ENCODE data around the gene FALEC.

Gene FALEC

DNA sequence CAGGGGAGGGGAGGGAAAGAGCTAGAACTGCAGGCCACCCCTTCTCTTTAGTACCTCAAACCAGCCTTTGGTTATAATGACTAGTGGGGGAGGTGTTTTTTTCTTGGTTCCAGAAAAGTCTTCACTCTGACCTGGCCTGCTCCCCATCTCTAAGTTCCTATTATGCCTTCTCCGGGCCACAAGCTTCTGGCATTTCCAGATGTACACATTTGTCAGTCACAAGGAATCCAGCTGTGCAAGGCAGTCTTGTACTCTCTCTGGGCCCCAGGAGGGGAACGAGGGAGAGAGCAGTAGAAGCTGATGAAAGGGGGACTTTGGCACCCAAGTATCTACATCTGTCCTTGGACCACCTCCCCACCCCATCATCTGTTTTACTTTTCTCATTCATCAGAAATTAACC is 2.7 kb upstream of the FALEC start:
- no peak for DNase-seq

DNA sequence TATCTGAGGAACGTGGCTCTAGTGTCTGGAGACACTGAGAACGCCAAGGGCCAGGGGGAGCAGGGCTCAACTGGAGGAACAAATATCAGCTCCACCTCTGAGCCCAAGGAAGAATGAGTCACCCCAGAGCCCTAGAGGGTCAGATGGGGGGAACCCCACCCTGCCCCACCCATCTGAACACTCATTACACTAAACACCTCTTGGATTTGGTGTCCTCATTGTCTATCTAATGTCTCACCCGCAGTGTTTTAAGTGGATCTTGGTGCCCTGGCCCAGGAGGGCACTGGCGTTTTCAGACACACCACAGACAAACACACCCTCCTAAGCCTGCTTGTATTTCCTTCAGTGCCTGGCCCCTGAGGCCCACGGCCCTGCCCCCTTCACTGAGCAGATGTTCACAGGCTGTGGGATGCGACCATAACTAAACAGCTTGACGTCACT is 2.2 kb upstream of the FALEC start:
- DNase-seq = peak; percentile 71

DNA sequence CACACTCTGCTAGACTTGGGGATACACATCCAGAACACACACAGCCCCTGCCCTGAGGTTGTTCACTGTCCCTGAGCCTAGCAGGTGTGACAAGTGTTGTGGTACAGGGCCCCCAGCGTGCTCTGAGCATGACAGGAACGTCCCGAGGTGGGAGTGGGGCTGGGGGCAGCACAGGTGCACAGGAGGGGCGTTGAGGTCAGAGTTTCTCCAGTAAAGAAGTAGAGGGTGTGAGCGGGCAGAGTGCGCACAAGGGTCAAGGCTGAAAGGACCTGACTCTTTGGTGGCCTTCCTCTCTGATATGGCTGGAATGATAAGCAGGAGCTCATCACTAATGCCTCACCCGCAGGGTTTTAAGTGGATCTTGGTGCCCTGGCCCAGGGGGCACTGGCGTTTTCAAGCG is 1.3 kb upstream of the FALEC start:
- no peak for DNase-seq

DNA sequence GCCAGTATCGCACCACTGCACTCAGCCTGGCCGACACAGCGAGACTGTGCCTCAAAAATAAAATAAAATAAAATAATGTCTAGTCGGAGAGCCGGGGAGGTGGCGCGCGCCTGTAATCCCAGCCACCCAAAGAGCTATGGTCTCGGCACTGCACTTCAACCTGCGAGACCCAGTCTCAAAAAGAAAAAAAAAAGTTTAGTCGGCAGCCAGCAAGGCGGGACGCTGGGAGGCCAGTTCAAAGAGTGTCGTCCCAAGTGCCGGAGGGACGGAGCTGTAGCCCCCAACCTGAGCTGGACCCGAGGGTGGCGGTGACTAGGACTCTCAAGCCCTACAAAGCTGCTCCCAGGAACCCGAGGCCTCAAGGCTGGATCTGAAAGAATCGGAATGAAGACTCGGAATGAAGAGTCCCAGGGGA is 632 bp upstream of the FALEC start:
- DNase-seq = no peak

DNA sequence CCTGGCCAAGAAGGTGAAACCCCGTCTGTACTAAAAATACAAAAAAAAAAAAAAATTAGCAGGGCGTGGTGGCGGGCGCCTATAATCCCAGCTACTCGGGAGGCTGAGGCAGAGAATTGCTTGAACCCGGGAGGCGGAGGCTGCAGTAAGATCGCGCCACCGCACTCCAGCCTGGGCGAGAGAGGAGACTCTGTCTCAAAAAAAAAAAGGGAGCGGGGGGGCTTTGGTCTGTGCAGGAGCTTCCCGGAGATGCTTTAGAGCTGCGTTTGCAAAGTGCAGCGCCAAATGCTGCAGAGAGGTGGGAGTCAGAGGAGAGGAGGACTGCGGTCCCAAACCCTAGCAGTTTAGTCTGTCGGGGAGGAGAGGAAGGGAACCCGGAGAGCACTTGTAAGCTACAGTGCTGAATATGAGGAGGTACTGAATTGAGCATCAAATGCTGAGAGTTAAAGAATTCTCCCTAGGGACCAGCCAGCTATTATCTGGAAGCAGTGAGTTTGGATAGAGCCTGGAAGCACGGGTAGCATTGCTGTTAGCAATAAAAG is 569 bp downstream of the FALEC start:
- peak; percentile 19 for DNase-seq

DNA sequence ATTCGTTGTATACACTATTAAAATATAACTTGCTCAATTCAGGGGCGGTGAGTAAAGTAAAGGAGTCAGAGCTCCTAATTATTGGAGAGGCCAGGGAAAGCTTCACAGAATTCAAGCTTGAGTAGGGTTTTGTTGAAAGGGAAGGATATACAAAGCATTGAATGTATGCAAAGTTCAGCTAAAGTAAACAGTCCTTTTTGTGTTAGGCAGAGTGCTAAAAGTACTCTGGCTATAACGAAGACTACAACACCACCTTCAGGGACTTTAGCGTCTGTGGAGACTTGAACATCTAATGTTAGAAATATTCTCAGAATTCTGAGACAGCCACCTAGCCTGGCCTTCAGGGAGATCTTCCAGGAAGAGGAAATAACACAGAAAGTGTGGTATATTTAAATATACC is 1.1 kb downstream of the FALEC start:
- no peak for DNase-seq

DNA sequence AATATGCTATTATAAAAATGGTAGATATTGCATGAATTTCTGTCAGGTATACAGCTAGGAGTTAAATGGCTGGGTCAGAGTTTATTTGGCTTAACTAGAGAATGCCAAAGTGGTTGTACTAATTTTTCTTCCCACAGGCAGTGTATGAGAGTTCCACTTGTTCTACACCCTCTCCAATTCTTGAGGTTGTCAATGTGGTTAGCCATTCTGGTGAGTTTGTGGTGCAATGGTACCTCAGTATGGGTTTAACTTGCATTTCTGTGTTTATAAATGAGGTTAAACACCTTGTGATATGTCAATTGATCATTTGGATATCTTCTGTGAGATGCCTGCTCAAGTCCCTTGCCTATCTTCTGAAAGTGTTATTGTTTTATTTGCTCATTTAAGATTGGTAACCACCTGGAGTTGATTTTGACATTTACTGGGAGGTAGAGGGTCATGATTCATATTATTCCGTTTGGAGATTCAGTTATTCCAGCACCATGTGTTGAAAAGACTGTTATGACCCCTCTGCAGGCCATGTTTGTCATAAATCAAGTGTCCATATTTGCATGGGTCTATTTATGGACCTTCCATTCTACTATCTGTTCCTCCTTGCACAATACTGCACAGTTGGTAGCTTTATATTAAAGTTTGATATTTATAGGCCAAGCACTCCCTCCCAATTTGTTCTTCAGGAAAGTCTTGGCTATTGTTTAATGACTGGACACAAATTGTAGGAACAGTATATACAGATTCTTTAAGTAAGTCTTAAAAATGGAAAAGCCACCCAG is 5.8 kb downstream of the FALEC start:
- no peak for DNase-seq

DNA sequence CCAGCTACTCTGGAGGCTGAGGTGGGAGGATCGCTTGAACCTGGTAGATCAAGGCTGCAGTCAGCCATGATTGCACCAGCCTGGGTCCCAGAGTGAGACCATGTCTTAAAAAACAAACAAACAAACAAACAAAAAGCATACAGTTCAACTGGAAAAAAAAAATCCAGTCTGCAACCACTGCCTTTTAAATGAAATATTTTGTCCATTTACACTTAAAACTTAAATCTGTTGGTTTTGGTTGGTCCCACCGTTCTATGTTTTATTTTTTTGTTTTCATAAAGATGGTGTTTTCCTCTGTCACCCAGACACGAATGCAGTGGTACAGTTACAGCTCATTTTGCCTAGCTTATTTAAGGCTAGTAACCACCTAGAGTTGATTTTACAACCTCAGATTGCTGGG is 9.8 kb downstream of the FALEC start:
- DNase-seq = no peak

DNA sequence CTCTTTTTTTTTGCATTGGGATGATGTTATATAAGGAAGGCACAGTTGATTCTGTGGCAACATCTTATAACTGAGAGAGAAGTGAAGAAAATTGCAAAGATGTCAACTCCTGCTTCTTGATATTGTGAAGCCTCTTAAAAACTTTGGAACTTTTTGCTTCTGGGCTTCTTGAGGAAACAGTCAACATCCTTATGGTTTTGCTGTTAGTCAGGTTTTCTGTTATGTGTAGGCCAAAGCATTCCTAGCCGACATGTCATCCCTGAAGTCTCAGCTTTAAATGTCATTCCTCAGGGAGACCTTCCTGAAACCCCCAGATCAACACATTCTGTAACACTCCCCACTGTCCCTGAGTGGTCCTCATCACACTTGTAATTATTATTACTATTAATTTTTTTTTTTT is 12.6 kb downstream of the FALEC start:
- no peak for DNase-seq

DNA sequence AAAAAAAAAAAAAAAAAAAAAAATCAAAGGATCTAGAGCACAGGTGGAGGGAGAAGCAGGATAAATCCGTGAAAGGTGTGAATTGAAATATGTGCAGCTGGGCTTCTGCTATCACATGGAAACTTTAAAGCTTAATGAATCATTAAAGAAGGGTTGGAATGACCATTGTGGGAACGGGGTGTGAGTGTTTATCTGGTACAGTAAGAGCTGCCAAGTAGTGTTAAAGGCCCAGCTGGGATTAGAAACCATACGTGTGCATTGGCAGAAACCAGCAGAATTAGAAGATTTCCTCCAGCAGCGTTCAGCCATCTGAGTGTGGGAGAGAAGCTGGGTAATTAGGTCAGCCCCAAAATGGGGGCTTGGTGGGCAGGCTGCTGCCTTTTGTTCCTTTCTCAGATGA is 13.5 kb downstream of the FALEC start:
- DNase-seq = no peak

DNA sequence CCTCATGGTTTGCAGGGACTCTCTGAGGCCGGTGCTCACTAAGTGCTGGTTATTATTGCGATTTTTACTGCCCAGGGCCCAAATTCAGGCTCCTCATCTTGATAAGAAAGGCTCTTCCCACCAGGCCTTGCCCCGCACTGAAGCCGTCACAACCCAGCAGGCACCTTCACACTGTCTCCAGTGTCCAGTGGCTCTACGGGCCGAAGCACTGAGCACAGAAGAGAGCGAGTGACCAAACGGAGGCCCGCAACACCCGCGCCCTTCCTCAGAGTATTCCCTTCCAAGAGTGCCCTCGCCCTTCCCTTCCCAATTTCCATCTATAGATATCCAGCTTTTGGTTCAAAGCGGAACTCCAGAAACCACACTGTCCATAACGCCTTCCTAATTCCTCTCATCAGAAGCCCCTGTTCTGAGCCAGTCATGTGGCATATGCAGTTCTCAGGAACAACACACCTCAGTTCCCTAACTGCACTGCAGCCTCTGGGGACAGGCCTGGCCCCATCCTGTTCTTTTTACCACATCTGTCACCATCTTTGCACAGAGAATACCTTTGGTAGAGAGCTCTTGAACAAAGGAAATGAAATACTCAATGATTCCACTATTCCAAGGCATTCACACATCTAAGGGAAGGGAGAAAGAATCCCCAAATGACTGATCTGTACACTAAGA is 15.1 kb downstream of the FALEC start:
- no peak for DNase-seq

DNA sequence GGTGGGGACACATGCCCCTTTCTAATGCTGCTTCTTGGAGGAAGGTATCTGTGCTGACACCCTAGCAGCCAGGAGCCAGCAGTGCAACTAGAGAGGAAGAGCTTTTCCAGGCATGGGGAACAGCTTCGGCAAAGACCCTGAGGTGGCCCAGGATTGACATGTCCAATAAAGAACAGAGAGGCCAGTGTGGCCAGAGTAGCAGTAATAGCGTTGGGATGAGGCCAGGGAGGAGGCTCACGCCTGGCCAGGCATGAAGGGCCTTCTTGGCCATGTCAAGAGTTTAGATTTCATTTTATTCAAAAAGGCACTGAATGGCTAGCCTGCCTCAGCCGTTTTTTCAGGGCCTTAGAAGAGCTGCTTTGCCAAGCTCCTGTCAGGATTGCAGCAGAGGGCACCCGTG is 17.3 kb downstream of the FALEC start:
- no peak for DNase-seq

DNA sequence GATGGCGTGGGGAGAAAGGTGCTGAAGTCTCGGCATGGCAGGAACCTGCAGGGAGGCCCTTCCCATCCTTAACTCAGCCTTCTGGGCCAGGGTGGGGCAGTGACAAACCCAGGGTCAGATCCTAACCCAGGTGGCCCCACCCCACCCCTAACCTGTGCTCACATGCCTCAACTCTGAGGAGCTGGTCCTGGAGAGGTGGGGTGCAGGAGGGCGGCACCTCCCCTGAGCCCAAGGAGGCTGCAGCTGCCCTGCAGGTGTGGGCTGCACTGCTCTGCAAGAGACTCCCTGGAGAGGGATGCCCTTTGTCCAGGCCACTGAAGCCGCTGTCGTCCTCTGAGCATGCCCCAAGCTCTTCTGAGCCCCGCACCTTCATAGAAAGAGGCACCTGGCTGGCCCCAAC is 18.4 kb downstream of the FALEC start:
- no peak for DNase-seq

DNA sequence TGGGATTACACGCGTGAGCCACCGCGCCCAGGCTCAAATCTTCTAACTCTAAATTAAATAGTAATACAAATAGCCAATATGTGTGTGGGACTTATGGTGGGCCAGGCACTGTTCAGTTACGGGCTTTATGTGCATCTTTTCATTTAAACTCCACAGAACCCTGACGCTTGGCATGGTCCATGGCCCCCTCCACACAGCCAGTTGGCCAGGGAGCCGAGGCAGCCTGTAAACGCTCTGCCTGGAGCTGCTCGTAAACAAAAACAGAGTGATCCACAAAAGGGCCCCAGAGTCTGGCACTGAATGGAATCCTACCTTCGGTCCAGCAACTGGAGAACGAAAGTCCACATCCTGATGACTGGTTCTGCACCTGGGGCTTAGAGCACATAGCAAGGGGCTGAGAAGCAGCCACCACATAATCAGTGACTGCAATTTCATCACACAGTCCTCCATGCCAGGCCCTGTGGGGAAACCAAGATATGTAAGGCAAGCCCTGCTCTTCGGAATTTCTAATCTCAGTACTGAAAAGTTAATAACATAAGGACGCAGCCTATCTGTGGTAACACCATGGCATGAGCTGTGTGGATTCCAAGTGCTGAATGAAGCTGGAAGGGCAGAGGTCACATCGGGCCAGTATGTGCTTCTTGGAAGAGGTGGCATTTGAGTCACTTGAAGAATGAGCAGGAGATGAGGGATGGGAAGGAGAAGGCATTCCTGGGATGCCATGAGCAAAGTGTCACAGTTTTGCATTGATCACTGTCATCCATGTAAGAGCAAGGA is 20.1 kb downstream of the FALEC start:
- no peak for DNase-seq

DNA sequence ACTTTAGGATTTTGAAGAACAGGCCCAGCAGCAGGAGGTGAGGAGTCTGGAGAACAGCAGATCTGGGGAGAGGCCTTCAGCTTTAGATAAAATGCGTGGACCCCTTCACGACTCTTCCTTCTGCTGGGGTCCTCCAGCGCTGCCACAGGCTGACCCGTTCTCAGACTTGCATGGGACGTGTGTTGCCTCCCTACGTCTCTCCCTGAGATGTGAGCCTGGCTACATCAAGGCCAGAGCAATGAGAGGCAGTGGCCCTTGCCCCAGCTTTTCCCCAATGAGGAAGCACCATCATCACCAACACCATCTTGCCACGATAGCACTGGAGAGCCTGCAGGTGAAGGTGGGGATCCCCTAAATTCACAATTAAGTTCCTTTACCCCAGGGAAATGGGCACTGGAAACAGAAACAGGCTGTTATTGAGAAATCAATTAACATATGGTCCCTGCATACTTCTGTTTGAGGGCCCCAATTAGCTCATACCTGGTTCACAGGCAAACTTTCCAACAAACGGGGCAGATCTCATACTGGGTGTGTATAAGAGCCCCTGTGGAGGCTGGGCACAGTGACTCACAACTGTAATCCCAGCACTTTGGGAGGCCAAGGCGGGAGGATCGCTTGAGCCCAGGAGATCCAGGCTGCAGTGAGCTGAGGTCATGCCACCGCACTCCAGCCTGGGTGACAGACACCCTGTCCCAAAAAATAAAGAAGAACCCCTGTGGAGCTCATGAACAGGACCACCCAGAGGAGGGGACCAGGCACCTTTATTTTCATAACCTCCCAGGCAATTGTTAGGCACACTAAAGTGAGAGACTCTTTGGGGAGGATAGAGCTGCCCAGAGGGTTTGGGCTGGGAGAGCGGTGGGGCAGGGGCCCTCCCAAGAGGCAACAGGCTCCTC is 21.5 kb downstream of the FALEC start:
- DNase-seq = no peak

DNA sequence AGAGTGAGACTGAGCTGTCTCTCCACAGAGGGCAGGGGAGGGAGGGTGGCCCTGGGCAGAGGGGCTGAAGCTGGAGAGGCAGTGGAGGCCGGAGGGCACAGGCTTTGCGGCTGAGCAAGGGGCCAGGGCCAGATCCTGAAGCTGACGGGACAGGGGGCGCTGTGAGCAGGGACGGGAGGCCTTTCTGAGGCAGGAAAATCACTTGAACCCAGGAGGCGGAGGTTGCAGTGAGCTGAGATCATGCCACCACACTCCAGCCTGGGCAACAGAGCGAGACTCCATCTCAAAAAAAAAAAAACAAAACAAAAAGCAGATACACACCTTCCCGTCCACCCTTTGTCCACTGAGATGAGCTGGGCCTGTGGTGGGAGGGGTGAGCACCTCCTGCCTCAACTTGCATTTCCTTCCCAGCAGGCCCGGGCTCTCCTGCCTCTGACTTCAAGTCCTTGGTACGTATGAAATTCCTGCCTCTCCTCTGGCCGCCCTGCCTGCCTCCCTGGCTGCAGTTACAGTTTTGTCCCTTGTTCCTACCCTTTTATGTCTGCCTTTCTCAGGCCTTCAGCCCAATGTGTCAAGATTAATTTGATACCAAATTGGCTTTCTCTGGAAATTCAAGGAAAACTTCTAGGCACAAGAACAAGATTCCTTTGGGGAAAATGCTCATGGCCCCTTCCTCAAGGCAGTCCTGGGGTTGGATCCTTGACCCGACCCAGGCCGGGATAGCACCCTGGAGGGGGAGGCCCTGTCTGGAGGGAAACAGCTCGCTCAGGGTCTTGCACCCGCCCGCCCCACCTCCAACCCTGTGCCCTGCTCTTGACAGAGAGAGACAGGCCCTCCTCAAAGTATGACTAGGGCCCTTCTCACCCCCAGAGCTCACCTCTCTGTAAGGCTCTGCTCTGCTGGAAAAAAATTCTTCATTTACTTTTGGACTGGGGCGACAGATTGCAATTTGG is 22.5 kb downstream of the FALEC start:
- no peak for DNase-seq

DNA sequence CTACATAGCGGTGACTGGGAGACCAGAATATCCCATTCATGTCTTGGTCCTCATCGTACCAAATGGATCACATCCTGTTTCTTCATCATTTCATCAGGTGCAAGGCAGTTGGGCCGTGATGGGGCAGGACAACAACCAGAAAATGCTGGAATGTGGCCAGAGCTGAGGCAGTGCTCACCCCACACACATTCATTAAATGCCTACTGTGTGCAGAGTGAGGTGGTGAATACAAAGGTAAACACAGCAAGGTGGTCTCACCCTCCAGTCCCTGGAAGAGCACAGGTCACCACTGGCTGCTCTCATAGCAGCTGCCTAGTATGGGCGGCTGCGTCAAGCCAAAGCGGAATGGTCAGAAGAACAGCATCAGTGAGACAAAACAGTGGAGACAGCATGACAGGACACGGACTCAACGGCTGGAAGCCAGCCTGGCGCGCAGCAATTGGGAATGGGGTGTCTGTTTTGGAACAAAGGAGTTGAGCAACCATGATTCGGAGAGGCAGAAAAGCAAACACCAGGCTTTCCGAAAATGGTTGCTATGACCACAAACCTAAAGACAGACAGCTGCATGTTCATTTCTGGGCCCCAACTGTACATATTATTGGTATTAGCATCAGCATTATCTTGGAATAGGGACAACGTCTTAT is 28.1 kb downstream of the FALEC start:
- peak; percentile 91 for DNase-seq

DNA sequence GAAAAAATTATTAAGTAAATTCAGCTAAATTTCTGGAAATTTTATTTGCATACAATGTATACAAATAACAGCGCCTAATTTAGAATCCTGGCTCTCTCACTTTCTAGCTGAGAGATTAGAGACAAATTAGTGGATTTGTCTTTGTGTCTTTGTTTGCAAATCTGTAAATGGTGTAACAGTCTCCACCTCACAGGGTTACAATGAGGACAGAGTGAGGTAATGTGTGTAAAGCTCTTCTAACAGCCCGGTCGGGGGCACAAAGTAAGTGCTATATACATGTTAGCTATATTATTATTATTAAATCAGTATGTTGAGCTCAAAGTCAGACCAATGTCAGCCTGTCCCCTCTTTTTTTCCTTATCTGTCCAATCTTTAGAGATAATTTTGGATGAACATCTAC is 28.7 kb downstream of the FALEC start:
- DNase-seq = peak; percentile 62

DNA sequence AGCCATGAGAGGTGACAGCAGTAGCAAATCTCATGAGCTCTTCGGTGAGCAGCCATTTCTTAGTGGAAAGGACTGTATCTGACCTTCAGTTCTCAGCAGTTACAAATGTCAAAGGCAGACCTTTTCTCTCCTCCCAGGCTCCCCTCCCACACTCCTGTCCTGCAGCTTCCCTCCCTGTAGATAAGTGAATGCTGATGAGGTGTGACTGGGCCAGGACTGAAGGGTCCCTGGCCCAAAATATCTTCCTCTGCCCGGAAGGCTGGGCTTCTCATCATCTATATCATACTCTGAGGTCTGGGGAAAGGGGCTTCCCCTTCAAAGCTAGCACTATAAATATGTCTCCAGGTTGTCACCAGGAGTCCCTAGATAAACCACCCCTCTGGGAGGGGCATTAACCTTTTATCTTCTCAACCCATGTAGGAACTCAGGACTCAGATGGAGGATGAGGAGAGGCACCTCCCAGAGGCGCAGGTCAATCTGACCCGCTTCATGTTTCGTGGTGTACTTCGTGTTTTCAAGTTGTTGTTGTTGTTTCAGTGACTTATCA is 30.0 kb downstream of the FALEC start:
- DNase-seq = no peak

DNA sequence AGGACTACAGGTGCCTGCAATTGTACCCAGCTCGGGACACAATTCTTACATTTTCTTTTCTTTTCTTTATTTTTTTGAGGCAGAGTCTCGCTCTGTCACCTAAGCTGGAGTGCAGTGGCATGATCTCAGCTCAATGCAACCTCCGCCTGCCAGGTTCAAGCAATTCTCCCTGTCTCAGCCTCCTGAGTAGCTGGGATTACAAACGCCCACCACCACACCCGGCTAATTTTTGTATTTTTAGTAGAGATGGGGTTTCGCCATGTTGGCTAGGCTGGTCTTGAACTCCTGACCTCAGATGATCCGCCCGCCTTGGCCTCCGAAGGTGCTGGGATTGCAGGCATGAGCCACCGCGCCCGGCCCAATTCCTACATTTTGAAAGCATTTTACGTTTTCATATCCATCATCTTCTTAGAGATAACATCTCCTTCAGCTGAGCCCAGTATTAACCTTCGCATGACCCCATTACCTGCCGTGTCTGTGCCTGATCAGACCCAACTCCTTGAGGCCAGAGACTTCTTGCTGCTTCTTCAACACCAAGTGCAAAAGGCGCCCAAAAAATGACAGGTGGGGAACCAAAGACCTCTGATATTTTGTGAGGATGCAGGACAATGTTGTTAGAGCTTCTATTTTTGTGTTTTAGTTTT is 30.9 kb downstream of the FALEC start:
- no peak for DNase-seq
